Panc1 (cell line): ENCODE data around the gene TMEM88. TPM values are rescaled to one million over a fixed set of nuclear protein-coding genes. Genes with fewer than 3 reads are reported as not detected.

Experiments used
- ATAC-seq: fragments of 200-7000 bp; cut with Tn5 transposase; 2 replicates; pipeline ENCODE4 v1.9.1; 2020; ENCODE audit warnings: mild to moderate bottlenecking, moderate library complexity
- BruUV-seq: library from RNA; stranded (reverse); fragments of 400-500 nt; replicated peaks from 2 replicates; lab custom pipeline; 2021; lab: Mats Ljungman, UMichigan
- CTCF ChIA-PET: fragments of 300-600 bp; sonication (Branson Sonifier 250); formaldehyde crosslinking; loops from one replicate; lab custom pipeline; 2022; ENCODE audit warnings: antibody characterized with exemption; lab: Charles Lee
- POLR2A ChIA-PET: fragments of 300-600 bp; sonication (Branson Sonifier 250); formaldehyde crosslinking; loops from one replicate; lab custom pipeline; 2022; ENCODE audit warnings: antibody characterized with exemption; lab: Charles Lee
- DNase-seq: peaks from one replicate; pipeline ENCODE4 v3.0.0-alpha.2; 2010; ENCODE audit warnings: low read depth, low spot score
- H3K27ac ChIP-seq: 2 replicates; pipeline ENCODE4 v1.5.1; 2011; ENCODE audit warnings: mild to moderate bottlenecking, low read length, inconsistent platforms
- H3K27me3 ChIP-seq: fragments of 200-500 bp; sonication (Bioruptor generic); 2 replicates; pipeline ENCODE4 v1.6.0; 2014; ENCODE audit warnings: low read length, inconsistent platforms; ENCODE audit not compliant: control insufficient read depth, insufficient read depth
- H3K36me3 ChIP-seq: fragments of 200-500 bp; sonication (Bioruptor generic); 2 replicates; pipeline ENCODE4 v1.5.1; 2014; ENCODE audit warnings: inconsistent platforms, mild to moderate bottlenecking, low read length, moderate library complexity; ENCODE audit not compliant: control insufficient read depth, insufficient read depth
- H3K4me1 ChIP-seq: 2 replicates; pipeline ENCODE4 v1.5.1; 2011; ENCODE audit warnings: inconsistent platforms, mild to moderate bottlenecking, low read length, moderate library complexity; ENCODE audit not compliant: control insufficient read depth, insufficient read depth
- H3K4me3 ChIP-seq, 2 experiments: 2 replicates each; pipeline ENCODE4 v1.5.1; 2011 to 2012; ENCODE audit warnings: low read depth in 2 of 2, low read length in 2 of 2, mild to moderate bottlenecking in 2 of 2, inconsistent platforms in 1 of 2, moderate library complexity in 1 of 2
- H3K9me3 ChIP-seq: fragments of 200-500 bp; sonication (Bioruptor generic); 2 replicates; pipeline ENCODE4 v1.5.1; 2014; ENCODE audit warnings: low read depth, mild to moderate bottlenecking, inconsistent platforms, low read length, moderate library complexity; ENCODE audit not compliant: control insufficient read depth, insufficient read depth
- POLR2AphosphoS5 ChIP-seq: IDR thresholded peaks from 2 replicates; pipeline ENCODE4 v1.6.1; 2012; ENCODE audit warnings: mild to moderate bottlenecking, low read depth, low read length, moderate library complexity
- SIN3A ChIP-seq: IDR thresholded peaks from 2 replicates; pipeline ENCODE4 v1.6.1; 2012; ENCODE audit warnings: low read depth, mild to moderate bottlenecking, low read length, moderate library complexity, borderline replicate concordance; ENCODE audit not compliant: insufficient read depth
- TCF7L2 ChIP-seq: IDR thresholded peaks from 2 replicates; pipeline ENCODE4 v1.6.1; 2011; ENCODE audit warnings: mild to moderate bottlenecking, low read depth, low read length, inconsistent platforms
- in situ Hi-C: cut with HindIII; loops from 2 replicates; pipeline ENCODE4 v1.10.0; 2016; ENCODE audit warnings: low sequenced_read_pairs, low pct_unique_long_range_greater_than_20kb
- intact Hi-C: fragments of 100-400 bp; cut with micrococcal nuclease; formaldehyde crosslinking; loops from one replicate; pipeline ENCODE4 v1.10.0; 2022; ENCODE audit not compliant: unreplicated experiment
- total RNA-seq: library from RNA; stranded (reverse); gene quantifications from one replicate; pipeline ENCODE4 v1.2.1, GENCODE V29; 2021; ENCODE audit not compliant: unreplicated experiment
- TF ChIP-seq, protein P1 (sequence below), 2 experiments: IDR thresholded peaks; 2 replicates each; pipeline ENCODE4 v1.6.1; 2011 to 2012; ENCODE audit warnings: low read depth in 2 of 2, control low read depth in 1 of 2, low read length in 1 of 2, mild to moderate bottlenecking in 1 of 2, moderate library complexity in 1 of 2; ENCODE audit not compliant: insufficient read depth in 1 of 2
- TF ChIP-seq, protein P2 (sequence below): fragments of 450-650 bp; IDR thresholded peaks from 2 replicates; pipeline ENCODE4 v1.5.1; 2017; ENCODE audit warnings: mild to moderate bottlenecking

The TMEM88 gene
- total RNA-seq, 1 experiment from 2014 or later: 1.6 TPM

DNA sequence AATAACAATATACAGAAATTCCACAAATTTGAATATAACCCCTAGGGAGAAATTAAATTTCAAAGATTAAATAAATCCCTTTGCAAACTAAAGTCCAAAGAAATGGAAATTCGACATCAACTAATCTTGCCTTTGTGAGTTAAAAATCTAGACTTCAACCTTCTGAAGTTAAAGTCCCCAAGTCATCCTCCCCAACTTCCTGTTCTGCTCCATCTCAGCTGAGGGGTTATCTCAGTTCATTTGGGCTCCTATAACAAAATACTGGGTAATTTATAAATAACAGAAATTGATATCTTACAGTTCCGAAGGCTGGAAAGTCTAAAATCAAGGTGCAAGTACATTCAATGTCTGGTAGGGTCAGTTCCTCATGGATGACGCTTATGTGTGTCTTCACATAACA, 43.6 kb upstream of the TMEM88 start:
- CTCF ChIA-PET: no interaction called here
- H3K4me3 ChIP-seq: no peak overlapping the region
- H3K36me3 ChIP-seq: no peaks in the 10 kb centered on the region
- no TSS peak for BruUV-seq
- in situ Hi-C loops: no loop called here
- ATAC-seq (no peak), DNase-seq (no peak)
- H3K9me3 ChIP-seq: no peaks in the 10 kb centered on the region
- H3K4me1 ChIP-seq: no peaks in the 10 kb centered on the region
- TF ChIP-seq TCF7L2 (no peak), SIN3A (no peak)
- TF ChIP-seq, protein P1, sequence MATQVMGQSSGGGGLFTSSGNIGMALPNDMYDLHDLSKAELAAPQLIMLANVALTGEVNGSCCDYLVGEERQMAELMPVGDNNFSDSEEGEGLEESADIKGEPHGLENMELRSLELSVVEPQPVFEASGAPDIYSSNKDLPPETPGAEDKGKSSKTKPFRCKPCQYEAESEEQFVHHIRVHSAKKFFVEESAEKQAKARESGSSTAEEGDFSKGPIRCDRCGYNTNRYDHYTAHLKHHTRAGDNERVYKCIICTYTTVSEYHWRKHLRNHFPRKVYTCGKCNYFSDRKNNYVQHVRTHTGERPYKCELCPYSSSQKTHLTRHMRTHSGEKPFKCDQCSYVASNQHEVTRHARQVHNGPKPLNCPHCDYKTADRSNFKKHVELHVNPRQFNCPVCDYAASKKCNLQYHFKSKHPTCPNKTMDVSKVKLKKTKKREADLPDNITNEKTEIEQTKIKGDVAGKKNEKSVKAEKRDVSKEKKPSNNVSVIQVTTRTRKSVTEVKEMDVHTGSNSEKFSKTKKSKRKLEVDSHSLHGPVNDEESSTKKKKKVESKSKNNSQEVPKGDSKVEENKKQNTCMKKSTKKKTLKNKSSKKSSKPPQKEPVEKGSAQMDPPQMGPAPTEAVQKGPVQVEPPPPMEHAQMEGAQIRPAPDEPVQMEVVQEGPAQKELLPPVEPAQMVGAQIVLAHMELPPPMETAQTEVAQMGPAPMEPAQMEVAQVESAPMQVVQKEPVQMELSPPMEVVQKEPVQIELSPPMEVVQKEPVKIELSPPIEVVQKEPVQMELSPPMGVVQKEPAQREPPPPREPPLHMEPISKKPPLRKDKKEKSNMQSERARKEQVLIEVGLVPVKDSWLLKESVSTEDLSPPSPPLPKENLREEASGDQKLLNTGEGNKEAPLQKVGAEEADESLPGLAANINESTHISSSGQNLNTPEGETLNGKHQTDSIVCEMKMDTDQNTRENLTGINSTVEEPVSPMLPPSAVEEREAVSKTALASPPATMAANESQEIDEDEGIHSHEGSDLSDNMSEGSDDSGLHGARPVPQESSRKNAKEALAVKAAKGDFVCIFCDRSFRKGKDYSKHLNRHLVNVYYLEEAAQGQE (IDR thresholded peaks at IDR 0.05; ENCODE audit: insufficient read depth in 1 of 2, low read depth in 2 of 2, low read length in 1 of 2): no peak
- H3K27me3 ChIP-seq: no peaks in the 10 kb centered on the region
- no peak overlapping the region for H3K27ac ChIP-seq
- POLR2A ChIA-PET: no interaction called here
- intact Hi-C loops: no loop called here

DNA sequence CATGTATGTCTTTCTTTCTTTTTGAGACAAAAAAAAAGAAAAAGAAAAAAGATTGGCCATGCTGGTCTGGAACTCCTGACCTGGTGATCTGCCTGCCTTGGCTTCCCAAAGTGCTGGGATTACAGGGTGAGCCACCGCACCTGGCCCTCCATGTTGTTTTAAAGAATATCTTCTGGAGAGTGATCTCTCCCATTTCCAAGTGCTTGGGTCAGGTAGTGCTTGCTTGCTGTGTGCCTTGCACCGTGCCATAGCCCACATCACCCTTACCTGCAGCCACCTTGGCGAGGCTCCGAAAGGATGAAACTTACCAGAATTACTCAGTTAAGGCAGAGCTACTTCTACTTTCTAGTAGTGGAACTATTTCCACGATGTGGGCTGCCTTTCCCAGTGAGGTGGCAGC, 39.9 kb upstream of the TMEM88 start:
- TF ChIP-seq SIN3A: no peak
- TF ChIP-seq TCF7L2: no peak
- TF ChIP-seq, protein P2, sequence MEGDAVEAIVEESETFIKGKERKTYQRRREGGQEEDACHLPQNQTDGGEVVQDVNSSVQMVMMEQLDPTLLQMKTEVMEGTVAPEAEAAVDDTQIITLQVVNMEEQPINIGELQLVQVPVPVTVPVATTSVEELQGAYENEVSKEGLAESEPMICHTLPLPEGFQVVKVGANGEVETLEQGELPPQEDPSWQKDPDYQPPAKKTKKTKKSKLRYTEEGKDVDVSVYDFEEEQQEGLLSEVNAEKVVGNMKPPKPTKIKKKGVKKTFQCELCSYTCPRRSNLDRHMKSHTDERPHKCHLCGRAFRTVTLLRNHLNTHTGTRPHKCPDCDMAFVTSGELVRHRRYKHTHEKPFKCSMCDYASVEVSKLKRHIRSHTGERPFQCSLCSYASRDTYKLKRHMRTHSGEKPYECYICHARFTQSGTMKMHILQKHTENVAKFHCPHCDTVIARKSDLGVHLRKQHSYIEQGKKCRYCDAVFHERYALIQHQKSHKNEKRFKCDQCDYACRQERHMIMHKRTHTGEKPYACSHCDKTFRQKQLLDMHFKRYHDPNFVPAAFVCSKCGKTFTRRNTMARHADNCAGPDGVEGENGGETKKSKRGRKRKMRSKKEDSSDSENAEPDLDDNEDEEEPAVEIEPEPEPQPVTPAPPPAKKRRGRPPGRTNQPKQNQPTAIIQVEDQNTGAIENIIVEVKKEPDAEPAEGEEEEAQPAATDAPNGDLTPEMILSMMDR: no peak
- TF ChIP-seq, protein P1 (IDR thresholded peaks at IDR 0.05; ENCODE audit: insufficient read depth in 1 of 2, low read depth in 2 of 2, low read length in 1 of 2): no peak
- no peak for TF ChIP-seq POLR2AphosphoS5
- no peaks in the 10 kb centered on the region for H3K36me3 ChIP-seq
- ChIA-PET CTCF (no interaction called here), POLR2A (no interaction called here)
- no peaks in the 10 kb centered on the region for H3K4me1 ChIP-seq
- in situ Hi-C loops (no loop called here), intact Hi-C loops (no loop called here)
- no peak for DNase-seq
- no peak overlapping the region for H3K27ac ChIP-seq
- no peak for ATAC-seq
- no peak overlapping the region for H3K4me3 ChIP-seq
- no TSS peak for BruUV-seq
- no peaks in the 10 kb centered on the region for H3K9me3 ChIP-seq
- no peaks in the 10 kb centered on the region for H3K27me3 ChIP-seq
